Loucy (cell line): ENCODE results near the gene RAB44.

ENCODE experiments used
- EZH2phosphoT487 ChIP-seq: fragments of 200-600 bp; IDR thresholded peaks from 2 replicates; pipeline ENCODE4 v1.6.1; 2018; ENCODE audit warnings: antibody characterized with exemption, mild to moderate bottlenecking, moderate library complexity, borderline replicate concordance
- TF ChIP-seq, protein P1 (sequence below): fragments of 200-600 bp; sonication (generic); conservative IDR thresholded peaks from 2 replicates; pipeline ENCODE4 v1.5.1; 2014; ENCODE audit warnings: mild to moderate bottlenecking, antibody characterized with exemption, low read length

DNA sequence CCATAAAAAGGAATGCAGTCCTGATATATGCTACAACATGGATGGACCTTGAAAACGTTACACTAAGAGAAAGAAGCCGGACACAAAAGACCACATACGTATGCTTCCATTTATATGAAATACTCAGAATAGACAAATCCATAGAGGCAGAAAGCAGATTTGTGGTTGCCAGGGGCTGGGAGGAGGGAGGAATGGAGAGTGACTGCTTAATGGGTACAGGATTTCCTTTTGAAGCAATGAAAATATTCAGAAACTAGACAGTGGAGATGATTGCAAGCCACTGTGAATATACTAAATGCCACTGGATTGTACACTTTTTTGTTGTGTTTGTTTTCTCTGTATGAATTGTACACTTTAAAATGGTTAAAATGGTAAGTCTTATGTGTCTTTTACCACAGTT is 48.5 kb upstream of the RAB44 start:
- TF ChIP-seq, protein P1, sequence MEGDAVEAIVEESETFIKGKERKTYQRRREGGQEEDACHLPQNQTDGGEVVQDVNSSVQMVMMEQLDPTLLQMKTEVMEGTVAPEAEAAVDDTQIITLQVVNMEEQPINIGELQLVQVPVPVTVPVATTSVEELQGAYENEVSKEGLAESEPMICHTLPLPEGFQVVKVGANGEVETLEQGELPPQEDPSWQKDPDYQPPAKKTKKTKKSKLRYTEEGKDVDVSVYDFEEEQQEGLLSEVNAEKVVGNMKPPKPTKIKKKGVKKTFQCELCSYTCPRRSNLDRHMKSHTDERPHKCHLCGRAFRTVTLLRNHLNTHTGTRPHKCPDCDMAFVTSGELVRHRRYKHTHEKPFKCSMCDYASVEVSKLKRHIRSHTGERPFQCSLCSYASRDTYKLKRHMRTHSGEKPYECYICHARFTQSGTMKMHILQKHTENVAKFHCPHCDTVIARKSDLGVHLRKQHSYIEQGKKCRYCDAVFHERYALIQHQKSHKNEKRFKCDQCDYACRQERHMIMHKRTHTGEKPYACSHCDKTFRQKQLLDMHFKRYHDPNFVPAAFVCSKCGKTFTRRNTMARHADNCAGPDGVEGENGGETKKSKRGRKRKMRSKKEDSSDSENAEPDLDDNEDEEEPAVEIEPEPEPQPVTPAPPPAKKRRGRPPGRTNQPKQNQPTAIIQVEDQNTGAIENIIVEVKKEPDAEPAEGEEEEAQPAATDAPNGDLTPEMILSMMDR: no peak
- TF ChIP-seq EZH2phosphoT487: no peak
